B cell (primary cell): ENCODE results near the gene ATP1A4. TPM values are rescaled to one million over a fixed set of nuclear protein-coding genes. Genes with fewer than 3 reads are reported as not detected.

Source experiments
- ATAC-seq: fragments of 200-7000 bp; cut with Tn5 transposase; one replicate; pipeline ENCODE4 v1.10.0; 2021; ENCODE audit warnings: low read depth, mild to moderate bottlenecking, moderate number of reproducible peaks, moderate library complexity
- CTCF ChIA-PET: fragments of 350-600 bp; sonication (Branson Sonifier 250); formaldehyde crosslinking; loops from one replicate; lab custom pipeline; 2021; ENCODE audit warnings: antibody characterized with exemption, inconsistent platforms; lab: Charles Lee
- POLR2A ChIA-PET: fragments of 350-600 bp; sonication (Branson Sonifier 250); formaldehyde crosslinking; loops from one replicate; lab custom pipeline; 2021; ENCODE audit warnings: antibody characterized with exemption; lab: Charles Lee
- DNase-seq: peaks from one replicate; pipeline ENCODE4 v3.0.0; 2013
- H2AFZ ChIP-seq: 2 replicates; pipeline ENCODE4 v1.6.1; 2012; ENCODE audit warnings: mild to moderate bottlenecking, low read depth, low read length; ENCODE audit not compliant: insufficient read depth, poor library complexity, severe bottlenecking
- H3K27ac ChIP-seq, 2 donors: 1 replicate in 1 of 2; 2 replicates in 1 of 2; pipeline ENCODE4 v1.5.1; 2012 to 2013; ENCODE audit warnings: low read length in 2 of 2, mild to moderate bottlenecking in 2 of 2, moderate library complexity in 1 of 2
- H3K27me3 ChIP-seq, 4 experiments: fragments of 200-600 bp in 1 of 4; sonication (generic) in 1 of 4; replicated peaks in 1 of 4; 1 replicate in 2 of 4; 2 replicates in 2 of 4; pipeline versions ENCODE4 v1.6.1 to v1.7.0; 2013 to 2016; ENCODE audit warnings: low read length in 3 of 4, mild to moderate bottlenecking in 2 of 4, mixed read lengths in 1 of 4, moderate library complexity in 1 of 4; ENCODE audit not compliant: insufficient read depth in 4 of 4, control insufficient read depth in 3 of 4; ENCODE audit errors: control extremely low read depth in 1 of 4
- H3K36me3 ChIP-seq, 2 experiments: replicated peaks in 1 of 2; 1 replicate in 1 of 2; 2 replicates in 1 of 2; pipeline versions ENCODE4 v1.6.1 to v1.7.1; 2013; ENCODE audit warnings: low read length in 1 of 2; ENCODE audit not compliant: insufficient read depth in 2 of 2, control insufficient read depth in 1 of 2; ENCODE audit errors: control extremely low read depth in 1 of 2, extremely low read depth in 1 of 2
- H3K4me1 ChIP-seq, 2 donors: fragments of 200-600 bp in 1 of 2; sonication (generic) in 1 of 2; 1 replicate in 1 of 2; 2 replicates in 1 of 2; pipeline versions ENCODE4 v1.5.1 to v1.6.1; 2013 to 2017; ENCODE audit warnings: low read length in 2 of 2; ENCODE audit not compliant: control insufficient read depth in 2 of 2, insufficient read depth in 2 of 2
- H3K4me2 ChIP-seq: replicated peaks from 2 replicates; pipeline ENCODE3; 2012; ENCODE audit warnings: mild to moderate bottlenecking, low read depth, low read length; ENCODE audit not compliant: poor library complexity, severe bottlenecking
- H3K4me3 ChIP-seq, 5 experiments: fragments of 200-600 bp in 1 of 5; sonication (generic) in 1 of 5; 1 replicate in 3 of 5; 2 replicates in 2 of 5; pipeline versions ENCODE4 v1.5.1 to v1.7.0; 2011 to 2016; ENCODE audit warnings: low read length in 4 of 5, mild to moderate bottlenecking in 4 of 5, low read depth in 2 of 5, control low read depth in 1 of 5, moderate library complexity in 1 of 5; ENCODE audit not compliant: insufficient read depth in 1 of 5; ENCODE audit errors: control extremely low read depth in 1 of 5, extremely low read depth in 1 of 5
- H3K79me2 ChIP-seq: fragments of 200-600 bp; sonication (generic); one replicate; pipeline ENCODE4 v1.6.0; 2016; ENCODE audit warnings: low read length; ENCODE audit not compliant: control insufficient read depth, insufficient read depth
- H3K9ac ChIP-seq: fragments of 200-600 bp; sonication (generic); 2 replicates; pipeline ENCODE4 v1.6.1; 2017; ENCODE audit warnings: mild to moderate bottlenecking, low read length, moderate library complexity
- H3K9me3 ChIP-seq, 3 donors: one replicate each; pipeline versions ENCODE4 v1.6.1 to v1.7.1; 2013; ENCODE audit warnings: low read length in 2 of 3; ENCODE audit not compliant: control insufficient read depth in 2 of 3, insufficient read depth in 1 of 3; ENCODE audit errors: control extremely low read depth in 1 of 3
- H4K20me1 ChIP-seq: 2 replicates; pipeline ENCODE4 v1.6.0; 2012; ENCODE audit warnings: mild to moderate bottlenecking, low read length; ENCODE audit not compliant: insufficient read depth, control insufficient read depth, poor library complexity, severe bottlenecking
- H3K27ac Mint-ChIP-seq: one replicate; pipeline ENCODE4 v1.8.0; 2021; ENCODE audit warnings: mixed read lengths
- H3K27me3 Mint-ChIP-seq: one replicate; pipeline ENCODE4 v1.8.0; 2021; ENCODE audit warnings: mixed read lengths
- H3K4me1 Mint-ChIP-seq: one replicate; pipeline ENCODE4 v1.8.0; 2021; ENCODE audit warnings: mixed read lengths
- H3K4me3 Mint-ChIP-seq: one replicate; pipeline ENCODE4 v1.8.0; 2021; ENCODE audit warnings: mixed read lengths
- H3K9me3 Mint-ChIP-seq: one replicate; pipeline ENCODE4 v1.8.0; 2022; ENCODE audit warnings: mixed read lengths; ENCODE audit not compliant: insufficient read depth
- EZH2 ChIP-seq: IDR thresholded peaks from 2 replicates; pipeline ENCODE4 v1.6.1; 2012; ENCODE audit warnings: borderline replicate concordance, low read depth, mild to moderate bottlenecking, moderate library complexity, low read length; ENCODE audit not compliant: insufficient read depth, poor library complexity, severe bottlenecking
- WGBS: methylation state at CpG from one replicate; pipeline ENCODE4 v1.1.5; 2013; ENCODE audit warnings: missing lambda C conversion rate; ENCODE audit not compliant: insufficient coverage; 5-methylcytosine and 5-hydroxymethylcytosine counted together
- intact Hi-C: fragments of 100-400 bp; cut with micrococcal nuclease; formaldehyde crosslinking; loops from one replicate; pipeline ENCODE4 v1.10.0; 2022
- polyA plus RNA-seq: library from polyadenylated mRNA; depleted of rRNA; stranded (reverse); fragments of >200 nt; gene quantifications from 2 replicates; pipeline ENCODE4 v1.2.3, GENCODE V29; 2012
- total RNA-seq, 2 donors: library from RNA; stranded (reverse); fragments of 120-200 nt in 1 of 2; gene quantifications; 1 replicate in 1 of 2; 2 replicates in 1 of 2; pipeline versions ENCODE4 v1.2.3 to v1.2.4, GENCODE V29; 2013 to 2022
- TF ChIP-seq, protein P1 (sequence below): fragments of 200-600 bp; IDR thresholded peaks from one replicate; pipeline ENCODE4 v1.8.0; 2022; ENCODE audit warnings: antibody characterized with exemption, mild to moderate bottlenecking

ATP1A4 gene
- total and polyA plus RNA-seq, 2 donors (not counting 1 experiment from before 2014, with no cell fraction given): 0.12 TPM; not detected in 1

DNA sequence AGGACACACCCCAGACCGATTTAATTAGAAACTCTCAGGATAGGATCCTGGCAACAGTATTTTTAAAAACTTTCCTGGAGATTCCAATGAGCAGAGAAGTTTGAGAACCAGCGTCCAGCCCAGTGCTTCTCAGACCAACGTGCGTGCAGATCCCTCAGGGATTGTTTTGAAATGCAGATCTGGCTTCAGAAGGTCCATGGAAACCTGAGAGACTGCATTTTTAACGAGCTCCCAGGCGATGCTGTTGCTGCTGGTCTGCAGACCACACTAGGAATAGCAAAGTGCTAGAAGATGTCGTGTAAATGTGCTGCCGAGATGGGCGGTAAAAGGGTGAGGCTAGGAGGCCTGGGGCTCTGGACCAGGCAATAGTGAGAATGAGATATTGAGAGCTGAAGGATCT lies 20.6 kb downstream of the ATP1A4 start:
- no peaks in the 10 kb centered on the region for H3K9me3 ChIP-seq
- no peaks in the 10 kb centered on the region for H3K79me2 ChIP-seq
- no peak overlapping the region for H3K9ac ChIP-seq
- no peaks in the 10 kb centered on the region for H3K27me3 ChIP-seq
- Mint-ChIP-seq H3K9me3 (no peaks in the 10 kb centered on the region), H3K4me1 (peaks cover 15% of the 10 kb centered on the region), H3K27ac (no peak overlapping the region), H3K4me3 (no peak overlapping the region), H3K27me3 (peaks cover 14% of the 10 kb centered on the region)
- no peak overlapping the region for H3K27ac ChIP-seq
- intact Hi-C loops: no loop called here
- no peaks in the 10 kb centered on the region for H3K36me3 ChIP-seq
- no peak overlapping the region for H3K4me3 ChIP-seq
- POLR2A ChIA-PET: no interaction called here
- no peak overlapping the region for H2AFZ ChIP-seq
- H3K4me2 ChIP-seq: no peak overlapping the region
- WGBS: 93% methylated on average over 9 of the region's 9 CpGs
- TF ChIP-seq EZH2: no peak
- TF ChIP-seq, protein P1, sequence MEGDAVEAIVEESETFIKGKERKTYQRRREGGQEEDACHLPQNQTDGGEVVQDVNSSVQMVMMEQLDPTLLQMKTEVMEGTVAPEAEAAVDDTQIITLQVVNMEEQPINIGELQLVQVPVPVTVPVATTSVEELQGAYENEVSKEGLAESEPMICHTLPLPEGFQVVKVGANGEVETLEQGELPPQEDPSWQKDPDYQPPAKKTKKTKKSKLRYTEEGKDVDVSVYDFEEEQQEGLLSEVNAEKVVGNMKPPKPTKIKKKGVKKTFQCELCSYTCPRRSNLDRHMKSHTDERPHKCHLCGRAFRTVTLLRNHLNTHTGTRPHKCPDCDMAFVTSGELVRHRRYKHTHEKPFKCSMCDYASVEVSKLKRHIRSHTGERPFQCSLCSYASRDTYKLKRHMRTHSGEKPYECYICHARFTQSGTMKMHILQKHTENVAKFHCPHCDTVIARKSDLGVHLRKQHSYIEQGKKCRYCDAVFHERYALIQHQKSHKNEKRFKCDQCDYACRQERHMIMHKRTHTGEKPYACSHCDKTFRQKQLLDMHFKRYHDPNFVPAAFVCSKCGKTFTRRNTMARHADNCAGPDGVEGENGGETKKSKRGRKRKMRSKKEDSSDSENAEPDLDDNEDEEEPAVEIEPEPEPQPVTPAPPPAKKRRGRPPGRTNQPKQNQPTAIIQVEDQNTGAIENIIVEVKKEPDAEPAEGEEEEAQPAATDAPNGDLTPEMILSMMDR: no peak
- DNase-seq (no peak), ATAC-seq (no peak)
- CTCF ChIA-PET: no interaction called here
- no peaks in the 10 kb centered on the region for H4K20me1 ChIP-seq
- H3K4me1 ChIP-seq: peaks cover 9 to 14% of the 10 kb centered on the region in 2 donors

DNA sequence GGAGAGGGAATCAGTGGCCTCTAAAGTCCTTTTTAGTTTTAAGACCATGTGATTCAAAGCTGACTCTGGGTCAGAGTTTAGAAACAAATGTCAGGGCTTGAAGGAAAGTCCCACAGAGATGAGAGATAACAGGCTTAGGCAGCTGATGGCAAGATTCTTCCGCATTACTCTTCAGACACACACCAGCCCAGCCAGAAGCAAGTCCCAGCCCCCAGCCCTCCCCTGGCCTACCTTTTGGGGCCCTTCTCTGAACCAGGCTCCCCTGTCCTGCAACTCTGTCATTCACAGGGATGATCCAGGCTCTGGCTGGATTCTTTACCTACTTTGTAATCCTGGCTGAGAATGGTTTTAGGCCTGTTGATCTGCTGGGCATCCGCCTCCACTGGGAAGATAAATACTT lies 25.8 kb downstream of the ATP1A4 start:
- 100% methylated on average over 2 of the region's 2 CpGs for WGBS
- Mint-ChIP-seq H3K4me1 (no peaks in the 10 kb centered on the region), H3K9me3 (no peaks in the 10 kb centered on the region), H3K27ac (no peak overlapping the region), H3K4me3 (no peak overlapping the region), H3K27me3 (peaks cover 31% of the 10 kb centered on the region)
- Histone ChIP-seq H3K4me2 (no peak overlapping the region), H3K27ac (no peak overlapping the region), H3K9me3 (no peaks in the 10 kb centered on the region), H2AFZ (no peak overlapping the region), H3K4me3 (no peak overlapping the region), H3K27me3 (peaks cover 0 to 3% (median 0%) of the 10 kb centered on the region in 4 experiments), H3K36me3 (no peaks in the 10 kb centered on the region), H3K79me2 (no peaks in the 10 kb centered on the region), H4K20me1 (no peaks in the 10 kb centered on the region), H3K9ac (no peak overlapping the region), H3K4me1 (no peaks in the 10 kb centered on the region)
- CTCF ChIA-PET: interaction anchor here (0.5 kb wide), 1 partner anchor 230 kb away, joined by 3 read pairs; no protein-coding TSS in a partner anchor
- DNase-seq (no peak), ATAC-seq (no peak)
- TF ChIP-seq, protein P1: no peak
- TF ChIP-seq EZH2: no peak
- POLR2A ChIA-PET: no interaction called here
- intact Hi-C loops: no loop called here
